NCI-H146 treated with DMSO at 0.1 percent for 48 hours (cell line): ENCODE measurements around the gene DHRS3.

Source experiments
- DNase-seq: peaks from one replicate; lab custom pipeline; 2025; ENCODE audit not compliant: unreplicated experiment; lab: John Stamatoyannopoulos, UW

DHRS3 gene

GRCh38 chr1:12600335-12600734 lies 17.7 kb downstream of the DHRS3 start:
- DNase-seq = no peak

GRCh38 chr1:12599657-12600056 lies 18.4 kb downstream of the DHRS3 start:
- no peak for DNase-seq

- no peak for DNase-seq
Measured at GRCh38 chr1:12598974-12599373, 19.0 kb downstream of the DHRS3 start.

GRCh38 chr1:12597792-12598191 lies 20.2 kb downstream of the DHRS3 start:
- DNase-seq = no peak

GRCh38 chr1:12596007-12596821 lies 21.8 kb downstream of the DHRS3 start:
- DNase-seq = peak; percentile 4

DNA sequence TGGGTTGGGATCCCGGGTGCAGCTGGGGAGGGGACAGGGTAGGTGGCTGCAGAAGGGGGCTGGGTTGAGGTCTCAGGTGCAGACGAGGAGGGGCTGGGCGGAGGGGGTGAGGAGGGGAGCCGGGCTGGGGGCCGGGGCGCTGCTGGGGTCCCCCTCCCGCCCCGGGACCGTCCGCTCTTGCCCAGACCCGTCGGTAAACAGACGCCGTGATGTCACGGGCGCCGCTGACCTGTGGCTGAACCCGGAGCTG lies 22.3 kb downstream of the DHRS3 start:
- DNase-seq = no peak

- DNase-seq = peak; percentile 10
Measured at GRCh38 chr1:12594966-12595756, 22.8 kb downstream of the DHRS3 start.

- DNase-seq = no peak
Measured at GRCh38 chr1:12594490-12594889, 23.5 kb downstream of the DHRS3 start.

DNA sequence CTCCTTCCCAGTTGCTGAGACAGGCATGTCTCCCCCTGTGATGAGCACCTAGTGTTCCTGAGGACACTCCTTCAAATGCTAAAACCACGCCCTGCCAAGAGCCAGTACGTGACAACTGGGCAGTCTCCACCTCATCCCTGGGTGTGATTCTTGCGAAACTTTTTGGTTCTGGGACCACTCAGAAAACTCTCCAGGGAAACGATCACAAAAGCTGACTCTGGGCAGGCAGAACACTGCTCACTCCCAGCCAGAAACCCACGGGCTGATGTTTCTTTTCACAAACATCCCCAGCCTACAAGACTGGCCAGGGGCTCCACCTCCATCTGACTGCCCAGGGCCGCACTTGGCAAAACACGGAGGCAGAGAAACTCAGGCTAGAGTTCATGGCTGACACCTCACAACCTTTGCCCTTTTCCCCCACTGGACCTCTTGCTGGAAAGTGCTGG lies 24.4 kb downstream of the DHRS3 start:
- no peak for DNase-seq

DNA sequence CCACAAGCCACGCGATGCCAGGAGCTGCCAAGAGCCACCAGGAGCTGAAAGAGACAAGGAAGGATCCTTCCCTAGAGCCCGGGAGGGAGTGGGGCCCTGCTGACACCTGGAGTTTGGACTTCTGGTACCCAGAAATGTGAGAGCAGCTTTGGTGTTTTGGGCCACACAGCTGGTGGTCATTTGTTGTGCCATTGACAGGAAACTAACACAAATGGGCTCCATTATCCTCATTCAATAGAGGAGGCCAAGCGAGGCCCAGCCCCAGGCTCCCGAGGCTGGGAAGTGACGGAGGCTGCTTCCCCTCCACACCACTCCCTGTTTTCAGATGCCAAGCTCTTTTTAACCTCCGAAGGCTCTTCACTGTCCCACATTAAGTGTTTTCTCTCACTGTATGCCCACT lies 25.5 kb downstream of the DHRS3 start:
- DNase-seq = no peak

GRCh38 chr1:12591267-12591938 lies 26.6 kb downstream of the DHRS3 start:
- no peak for DNase-seq

- DNase-seq = no peak
Measured at GRCh38 chr1:12588695-12589094, 29.3 kb downstream of the DHRS3 start.

DNA sequence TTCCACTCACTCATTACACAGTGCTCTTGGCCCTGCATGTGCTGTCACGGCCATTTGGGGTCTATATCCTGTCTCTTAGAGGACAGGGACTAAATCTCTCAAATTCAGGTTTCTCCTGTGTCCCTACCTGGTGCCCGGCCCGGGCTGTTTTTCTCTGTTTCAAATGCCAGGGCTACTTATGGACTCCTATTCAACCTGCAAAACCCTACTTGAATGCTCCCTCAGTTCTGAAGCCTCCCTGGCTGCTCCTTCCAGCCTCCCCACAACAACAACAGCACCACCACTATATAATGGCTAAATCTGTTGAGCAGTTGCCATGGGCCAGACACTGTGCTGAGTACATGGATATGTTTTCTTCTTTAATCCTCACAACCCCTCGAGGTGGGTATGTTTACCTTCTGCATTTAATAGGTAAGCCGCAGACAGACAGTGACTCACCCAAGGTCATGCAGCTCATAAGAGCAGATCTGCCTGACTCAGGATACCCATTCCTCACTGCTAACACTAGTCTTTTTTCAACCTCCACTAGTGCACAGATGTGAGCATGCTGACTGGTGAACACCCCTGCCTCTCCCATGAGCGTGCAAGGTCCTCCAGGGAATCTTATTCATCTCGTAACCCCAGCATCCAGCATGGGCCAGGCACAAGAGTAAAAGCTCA lies 29.9 kb downstream of the DHRS3 start:
- DNase-seq = no peak

DNA sequence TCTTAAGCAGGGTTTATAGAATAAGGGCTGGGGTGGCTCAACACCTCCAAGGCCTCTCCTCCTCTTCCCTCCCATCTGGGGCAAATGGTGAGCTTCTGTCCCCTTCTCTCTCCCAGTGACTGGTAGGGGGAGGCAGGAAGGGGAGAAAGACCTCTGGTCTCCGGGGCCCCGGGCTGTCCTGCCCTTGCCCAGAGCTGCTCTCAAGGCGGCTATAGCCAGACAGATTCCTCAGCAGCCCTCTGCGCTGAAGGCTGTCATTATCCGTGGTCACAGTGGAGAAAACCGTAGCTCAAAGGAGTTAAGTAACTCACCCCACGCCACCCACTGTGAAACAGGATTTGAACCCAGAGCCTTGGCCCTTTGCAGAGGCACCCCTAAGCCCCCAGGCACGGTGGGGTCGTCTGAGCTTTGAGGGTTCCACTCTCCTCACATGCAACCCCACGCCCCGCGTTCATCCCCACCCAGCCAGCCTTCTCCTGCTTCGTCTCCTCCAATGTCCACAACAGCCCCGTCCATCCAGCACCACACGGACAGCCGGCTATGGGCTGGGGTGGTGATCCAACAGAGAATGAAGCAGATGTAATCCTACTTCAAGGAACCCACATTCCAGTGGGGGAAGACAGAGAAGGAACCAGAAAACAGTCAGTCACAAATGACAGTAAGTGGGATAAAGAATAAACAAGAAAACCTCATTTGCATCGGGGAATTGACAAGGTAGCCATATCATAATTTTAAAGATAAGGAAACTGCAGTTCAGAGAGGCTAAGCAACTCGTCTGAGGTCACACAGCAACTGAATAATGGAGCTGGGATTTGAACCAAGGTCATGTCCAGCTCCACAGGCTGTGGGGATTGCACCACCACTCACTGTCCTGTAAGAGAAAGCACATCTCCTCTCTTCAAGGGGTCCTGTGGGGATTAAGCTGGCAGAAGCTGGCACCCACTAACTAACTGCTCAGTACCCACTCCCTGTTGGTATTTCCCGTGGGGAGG lies 31.8 kb downstream of the DHRS3 start:
- no peak for DNase-seq

DNA sequence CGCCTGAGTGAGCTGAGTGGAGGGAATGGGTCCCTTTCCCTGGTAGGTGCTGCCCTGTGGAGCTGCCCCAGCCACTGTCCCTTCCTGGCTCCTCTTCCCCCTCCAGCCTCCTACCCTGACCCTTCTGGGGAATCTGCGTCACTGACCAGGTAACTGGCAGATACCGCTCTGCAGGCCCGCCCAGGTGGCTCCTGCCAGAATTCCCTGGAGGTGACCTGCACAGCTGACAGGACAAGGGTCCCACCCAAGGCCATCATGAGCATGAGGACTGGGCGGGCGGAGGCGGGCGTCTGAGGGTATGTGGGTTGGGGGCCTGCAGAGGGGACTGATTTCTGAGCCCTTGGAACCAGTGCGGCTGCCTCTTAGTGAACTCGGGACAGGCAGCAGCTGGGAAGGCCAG lies 32.5 kb downstream of the DHRS3 start:
- no peak for DNase-seq

GRCh38 chr1:12584900-12585525 lies 33.0 kb downstream of the DHRS3 start:
- DNase-seq = no peak

GRCh38 chr1:12583484-12583883 lies 34.5 kb downstream of the DHRS3 start:
- no peak for DNase-seq

DNA sequence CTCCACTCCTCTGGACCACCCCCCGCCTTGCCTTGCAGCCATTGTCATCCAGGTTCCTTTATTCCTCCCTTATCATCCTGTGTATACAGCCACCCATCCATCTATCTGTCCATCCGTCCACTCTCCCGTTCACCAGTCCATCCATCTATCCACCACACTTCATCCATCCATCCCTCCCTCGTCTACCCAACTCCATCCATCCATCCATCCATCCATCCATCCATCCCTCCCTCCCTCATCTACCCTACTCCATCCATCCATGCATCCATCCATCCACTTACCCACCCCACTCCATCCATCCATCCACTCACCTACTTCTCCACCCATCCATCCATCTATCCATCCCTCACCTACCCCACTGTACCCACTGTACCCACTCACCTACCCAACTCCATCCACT lies 35.4 kb downstream of the DHRS3 start:
- DNase-seq = no peak

DNA sequence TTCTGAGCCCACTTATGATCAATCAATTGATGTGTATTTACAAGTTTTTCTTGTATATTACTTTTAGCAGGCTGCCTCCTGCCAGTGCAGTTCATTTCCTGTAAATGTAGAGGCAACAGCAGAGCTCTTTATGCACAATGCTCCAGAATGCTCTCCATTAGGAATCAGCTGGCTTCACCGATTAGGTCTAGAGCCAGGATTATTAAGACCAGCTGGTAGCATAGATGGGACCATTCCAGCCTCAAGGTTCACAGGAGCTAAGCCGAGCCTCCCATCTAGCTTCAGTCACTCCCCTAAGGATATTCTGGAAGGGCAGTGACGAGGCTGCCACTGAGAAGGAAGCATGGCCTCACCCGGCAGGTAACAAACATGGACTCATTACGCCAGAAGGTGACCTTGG lies 36.8 kb downstream of the DHRS3 start:
- DNase-seq = no peak
